RWPE2 (cell line): ENCODE results near the gene PARD6G.

Experiments used
- ATAC-seq: fragments of 200-7000 bp; cut with Tn5 transposase; 3 replicates; pipeline ENCODE4 v1.9.1; 2021; ENCODE audit warnings: low read depth
- DNase-seq: peaks from one replicate; pipeline ENCODE4 v3.0.0-alpha.2; 2020; ENCODE audit warnings: low spot score
- H3K27ac ChIP-seq: fragments of 450-650 bp; 2 replicates; pipeline ENCODE4 v1.5.1; 2017; ENCODE audit warnings: mild to moderate bottlenecking; ENCODE audit not compliant: poor library complexity, severe bottlenecking
- H3K27me3 ChIP-seq: fragments of 250-450 bp; sonication (Bioruptor Pico); 2 replicates; pipeline ENCODE4 v1.5.1; 2021; ENCODE audit warnings: mild to moderate bottlenecking, moderate library complexity; ENCODE audit not compliant: insufficient read depth, poor library complexity, severe bottlenecking
- H3K36me3 ChIP-seq: fragments of 250-450 bp; sonication (Bioruptor Pico); 2 replicates; pipeline ENCODE4 v1.5.1; 2020; ENCODE audit warnings: low read depth, mild to moderate bottlenecking, moderate library complexity
- H3K4me1 ChIP-seq: fragments of 250-450 bp; sonication (Bioruptor Pico); 2 replicates; pipeline ENCODE4 v1.5.1; 2021; ENCODE audit warnings: mild to moderate bottlenecking, moderate library complexity; ENCODE audit not compliant: insufficient read depth, poor library complexity, severe bottlenecking
- H3K4me3 ChIP-seq: fragments of 250-450 bp; sonication (Bioruptor Pico); 2 replicates; pipeline ENCODE4 v1.5.1; 2021; ENCODE audit warnings: mild to moderate bottlenecking, moderate library complexity; ENCODE audit not compliant: severe bottlenecking
- H3K9me3 ChIP-seq: fragments of 250-450 bp; sonication (Bioruptor Pico); 2 replicates; pipeline ENCODE4 v1.5.1; 2021; ENCODE audit warnings: mild to moderate bottlenecking, moderate library complexity; ENCODE audit not compliant: severe bottlenecking
- CTCF ChIP-seq: fragments of 450-650 bp; IDR thresholded peaks from one replicate; pipeline ENCODE4 v1.5.1; 2017; ENCODE audit warnings: mild to moderate bottlenecking, moderate library complexity; ENCODE audit not compliant: poor library complexity, severe bottlenecking

PARD6G gene

GRCh38 chr18:80197528-80197927, 49.8 kb downstream of the PARD6G start:
- Histone ChIP-seq H3K4me3 (no peak overlapping the region), H3K27me3 (no peaks in the 10 kb centered on the region), H3K4me1 (no peaks in the 10 kb centered on the region), H3K36me3 (peaks cover 9% of the 10 kb centered on the region; the same call in 1 of the 2 replicates), H3K9me3 (no peaks in the 10 kb centered on the region), H3K27ac (no peak overlapping the region)
- DNase-seq (no peak), ATAC-seq (no peak)
- no peak for TF ChIP-seq CTCF

- Histone ChIP-seq H3K27ac (no peak overlapping the region), H3K27me3 (no peaks in the 10 kb centered on the region), H3K4me1 (no peaks in the 10 kb centered on the region), H3K36me3 (peaks cover 4% of the 10 kb centered on the region; the same call in 1 of the 2 replicates), H3K4me3 (no peak overlapping the region), H3K9me3 (no peaks in the 10 kb centered on the region)
- no peak for TF ChIP-seq CTCF
- DNase-seq (no peak), ATAC-seq (no peak)
Measured at GRCh38 chr18:80196528-80197320, 50.6 kb downstream of the PARD6G start.

- no peaks in the 10 kb centered on the region for H3K9me3 ChIP-seq
- DNase-seq (no peak), ATAC-seq (no peak)
- no peak overlapping the region for H3K27ac ChIP-seq
- no peak overlapping the region for H3K4me3 ChIP-seq
- H3K27me3 ChIP-seq: no peaks in the 10 kb centered on the region
- TF ChIP-seq CTCF: no peak
- peaks cover 4% of the 10 kb centered on the region; the same call in 1 of the 2 replicates for H3K36me3 ChIP-seq
- no peaks in the 10 kb centered on the region for H3K4me1 ChIP-seq
Measured at GRCh38 chr18:80194874-80195570, 52.3 kb downstream of the PARD6G start.

- peaks cover 4% of the 10 kb centered on the region; the same call in 1 of the 2 replicates for H3K36me3 ChIP-seq
- DNase-seq (no peak), ATAC-seq (no peak)
- H3K4me1 ChIP-seq: no peaks in the 10 kb centered on the region
- no peak for TF ChIP-seq CTCF
- no peak overlapping the region for H3K27ac ChIP-seq
- H3K27me3 ChIP-seq: no peaks in the 10 kb centered on the region
- no peaks in the 10 kb centered on the region for H3K9me3 ChIP-seq
- H3K4me3 ChIP-seq: no peak overlapping the region
Measured at GRCh38 chr18:80193701-80194100, 53.6 kb downstream of the PARD6G start.
